CD4-positive, alpha-beta T cell treated with Interleukin-12 subunit alpha and Interleukin-12 subunit beta, for 1 hour (primary cell): ENCODE data around the gene P2RX2.
"Not testable (repeated sequence)": the region's sequence is repeated elsewhere in the genome, so short reads cannot be mapped to it uniquely, and the experiment has no call there.

Experiments used
- DNase-seq: peaks from one replicate; pipeline ENCODE4 v3.0.0-alpha.2; 2020

Gene P2RX2

DNA sequence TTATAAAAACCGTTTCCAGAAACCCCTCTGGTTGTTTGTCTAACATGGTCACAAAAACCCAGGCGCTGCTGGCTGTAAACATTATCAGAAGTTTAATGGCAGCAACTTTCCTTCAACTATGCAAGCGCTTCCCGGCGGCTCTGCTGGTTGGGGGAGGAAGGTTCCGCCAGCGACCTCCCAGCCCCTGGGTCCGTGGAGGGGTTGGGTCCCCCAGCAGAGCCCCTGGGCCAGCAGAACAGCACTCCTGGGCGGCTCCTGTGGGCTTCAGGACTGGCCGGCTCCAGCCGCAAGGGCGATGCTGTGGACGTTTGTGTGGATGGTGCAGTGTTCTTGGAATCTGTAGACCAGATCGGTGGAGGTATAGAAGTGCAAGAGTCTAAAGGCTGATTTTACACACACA lies 34.1 kb upstream of the P2RX2 start:
- no peak for DNase-seq

DNA sequence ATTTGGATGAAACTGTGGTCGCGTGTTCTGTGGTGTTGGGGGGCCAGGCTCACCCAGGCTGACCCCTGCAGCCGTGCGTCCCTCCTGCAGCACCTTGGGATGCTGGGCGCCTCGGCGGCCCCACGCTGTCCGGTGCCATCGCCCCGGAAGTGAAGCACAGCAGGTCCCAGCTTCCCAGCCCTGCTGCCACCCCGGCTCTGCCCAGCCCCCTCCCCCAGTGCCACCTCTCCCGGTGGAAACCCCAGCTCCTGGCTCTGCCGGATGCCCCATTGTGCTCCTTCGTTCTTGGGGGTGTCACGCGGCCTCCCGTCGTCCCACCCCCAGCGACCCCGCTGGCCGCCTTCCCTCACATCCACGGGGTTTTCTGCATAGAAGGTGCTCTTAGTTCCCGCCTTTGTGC lies 33.4 kb upstream of the P2RX2 start:
- no peak for DNase-seq

DNA sequence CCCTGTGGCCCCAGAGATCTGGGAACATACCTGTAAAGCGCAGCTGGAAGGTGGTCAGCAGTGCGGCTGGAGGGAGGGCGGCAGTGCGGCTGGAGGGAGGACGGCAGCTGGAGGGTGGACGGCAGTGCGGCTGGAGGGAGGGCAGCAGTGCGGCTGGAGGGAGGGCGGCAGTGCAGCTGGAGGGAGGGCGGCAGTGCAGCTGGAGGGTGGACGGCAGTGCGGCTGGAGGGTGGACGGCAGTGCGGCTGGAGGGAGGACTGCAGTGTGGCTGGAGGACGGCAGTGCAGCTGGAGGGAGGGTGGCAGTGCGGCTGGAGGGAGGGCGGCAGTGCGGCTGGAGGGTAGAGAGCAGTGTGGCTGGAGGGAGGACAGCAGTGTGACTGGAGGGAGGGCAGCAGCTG lies 31.6 kb upstream of the P2RX2 start:
- no peak for DNase-seq

DNA sequence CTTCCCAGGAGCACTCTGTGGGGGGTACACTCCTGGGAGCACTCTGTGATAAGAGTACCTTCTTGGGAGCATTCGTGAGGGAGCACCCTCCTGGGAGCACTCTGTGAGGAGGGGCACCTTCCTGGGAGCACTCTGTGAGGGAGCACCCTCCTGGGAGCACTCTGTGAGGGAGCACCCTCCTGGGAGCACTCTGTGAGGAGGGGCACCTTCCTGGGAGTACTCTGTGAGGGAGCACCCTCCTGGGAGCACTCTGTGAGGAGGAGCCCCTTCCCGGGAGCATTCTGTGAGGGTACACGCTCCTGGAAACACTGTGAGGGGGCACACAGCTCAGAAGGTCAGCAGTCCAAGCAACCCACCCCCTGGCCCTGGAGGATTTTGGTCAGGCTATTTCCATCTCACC lies 30.8 kb upstream of the P2RX2 start:
- no peak for DNase-seq

DNA sequence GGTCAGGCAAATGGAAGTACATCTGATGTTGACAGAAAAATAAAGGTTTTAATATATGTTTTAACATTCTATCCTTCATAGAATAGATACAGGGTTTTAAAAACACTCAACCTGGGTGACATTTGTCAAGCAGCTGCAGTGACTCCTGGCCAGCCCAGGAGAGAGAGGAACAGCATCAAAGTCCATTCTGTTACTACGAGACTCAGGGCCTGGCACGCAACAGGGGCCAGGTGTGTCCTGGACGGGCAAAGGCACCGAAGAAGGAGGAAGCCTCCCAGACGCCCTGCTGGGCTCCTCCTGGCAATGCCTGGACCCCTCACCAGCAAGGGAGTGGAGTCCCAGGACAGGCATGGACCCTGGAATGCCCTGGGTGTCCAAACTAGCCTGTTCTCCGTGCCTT lies 30.3 kb upstream of the P2RX2 start:
- DNase-seq: no peak

GRCh38 chr12:132588821-132589669 lies 29.5 kb upstream of the P2RX2 start:
- no peak for DNase-seq

DNA sequence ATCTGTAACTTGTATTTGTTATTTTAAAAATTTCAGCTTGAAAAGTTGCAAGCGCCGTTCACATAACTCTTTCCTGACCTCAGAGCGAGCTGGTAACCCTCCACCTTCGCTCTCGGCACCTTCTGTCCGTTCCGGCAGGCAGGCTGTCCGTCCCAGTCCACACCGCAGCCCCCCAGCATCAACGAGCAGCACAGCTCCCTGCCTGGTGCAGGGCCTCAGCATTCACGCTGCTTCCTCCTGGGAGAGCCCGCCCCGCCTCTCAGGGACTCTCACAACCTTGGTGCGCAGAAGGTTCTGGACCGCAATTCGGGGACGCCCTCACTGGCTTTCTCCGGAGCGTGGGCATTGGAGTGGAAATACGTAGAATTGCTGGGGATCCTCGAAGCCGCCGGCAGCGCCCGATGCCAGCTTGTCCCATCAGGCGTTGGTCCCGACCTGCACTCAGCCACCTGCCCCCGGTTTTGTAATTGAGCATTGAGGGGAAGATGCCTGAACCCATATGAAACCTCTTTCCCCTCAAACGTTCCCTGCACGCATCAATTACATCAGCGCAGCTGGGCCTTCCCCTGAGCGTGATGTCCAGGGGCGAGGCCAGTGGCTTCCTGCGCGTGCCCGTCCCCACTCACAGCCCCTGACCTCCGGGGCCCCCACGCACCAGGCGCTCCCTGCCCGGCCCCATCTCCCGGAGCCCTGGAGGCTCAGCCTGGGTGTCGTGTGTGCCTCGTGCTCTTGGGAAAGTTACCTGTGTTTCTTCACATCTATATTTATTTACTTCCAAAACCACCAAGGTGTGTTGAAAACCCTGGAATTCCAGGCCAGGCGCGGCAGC lies 27.3 kb upstream of the P2RX2 start:
- no peak for DNase-seq

DNA sequence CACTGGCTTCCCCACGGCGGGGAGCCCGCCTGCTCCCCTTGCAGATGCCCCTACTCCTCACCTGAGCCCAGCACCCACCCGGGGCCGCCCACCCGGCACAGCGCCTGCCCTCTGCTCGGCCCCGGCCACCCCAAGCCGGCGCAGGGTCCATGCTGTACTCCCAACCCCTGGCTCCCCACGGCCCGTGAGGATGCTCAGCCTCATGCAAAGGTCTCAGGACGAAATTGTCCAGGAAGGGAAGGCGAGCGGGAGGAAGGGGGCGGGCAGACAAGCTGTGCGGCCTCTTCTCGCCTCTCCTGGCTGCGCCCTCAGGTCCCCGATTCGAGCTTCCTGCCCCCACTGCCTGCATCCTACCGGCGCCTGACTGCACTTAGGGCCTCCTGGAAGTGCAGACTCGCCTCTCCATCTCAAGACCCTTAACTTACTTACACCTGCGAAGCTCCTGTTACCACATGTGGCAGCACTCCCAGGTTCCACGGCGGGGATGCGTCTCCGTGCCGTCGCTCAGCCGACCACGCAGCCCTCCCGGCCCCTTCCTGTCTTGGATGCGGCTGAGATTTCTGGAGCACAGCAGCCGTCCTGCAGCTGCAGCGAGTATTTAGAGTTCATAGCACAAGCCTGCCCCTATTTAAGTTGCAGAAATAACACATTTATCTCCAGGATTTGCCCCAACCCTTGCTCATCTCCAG lies 26.1 kb upstream of the P2RX2 start:
- DNase-seq: no peak

DNA sequence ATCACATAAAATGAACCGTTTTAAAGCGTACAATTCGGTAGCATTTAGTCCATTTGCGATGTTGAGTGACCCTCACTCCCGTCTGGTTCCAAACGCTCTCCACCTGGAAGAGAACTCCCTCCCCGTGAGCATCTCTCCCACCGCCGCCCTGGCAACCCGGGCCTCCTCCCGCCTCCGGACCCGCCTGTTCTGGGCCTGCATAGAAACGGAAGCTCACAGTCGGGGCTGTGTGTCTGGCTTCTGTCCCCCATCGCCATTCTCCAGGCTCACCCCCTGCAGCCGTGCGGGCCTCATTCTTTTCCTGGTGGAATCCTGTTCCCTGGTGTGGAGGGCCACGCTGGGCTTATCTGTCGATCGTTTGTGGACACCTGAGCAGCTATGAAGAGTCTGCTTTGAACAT lies 25.5 kb upstream of the P2RX2 start:
- DNase-seq: no peak

DNA sequence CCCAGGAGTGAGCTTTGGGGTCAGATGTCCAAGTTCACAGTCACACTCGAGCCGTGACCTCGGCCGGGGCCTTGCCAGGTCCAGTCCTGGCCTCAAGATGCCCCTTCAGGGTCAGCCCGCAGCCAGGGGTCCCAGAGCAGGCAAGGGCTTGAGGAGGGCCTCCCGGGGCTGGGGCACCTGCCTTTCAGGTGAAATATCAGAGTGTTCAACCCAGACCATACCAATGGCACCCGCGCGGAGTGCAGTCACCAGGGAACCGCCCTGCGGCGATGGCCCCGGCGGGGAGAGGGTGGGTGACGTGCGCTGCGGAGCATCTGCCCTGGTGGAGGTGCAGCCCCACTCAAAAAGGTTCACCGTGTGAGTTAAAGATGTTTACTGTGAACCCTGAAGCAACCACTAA lies 25.1 kb upstream of the P2RX2 start:
- no peak for DNase-seq

DNA sequence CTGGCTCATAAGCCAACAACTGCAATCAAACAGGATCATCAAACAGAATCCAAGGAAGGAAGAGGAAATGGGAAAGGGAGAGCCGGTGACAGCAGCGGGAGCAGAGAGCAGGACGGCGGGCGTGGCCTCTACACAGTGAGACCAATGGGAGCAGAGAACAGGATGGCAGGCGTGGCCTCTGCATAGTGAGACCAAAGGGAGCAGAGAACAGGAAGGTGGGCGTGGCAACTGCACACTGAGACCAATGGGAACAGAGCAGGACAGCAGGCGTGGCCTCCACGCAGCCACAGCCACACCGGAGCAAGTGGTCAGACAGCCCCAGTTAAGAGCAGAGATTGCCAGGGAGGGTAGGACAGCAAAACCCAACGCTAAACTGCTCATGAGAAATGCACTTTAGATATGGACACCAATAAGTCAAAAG lies 24.6 kb upstream of the P2RX2 start:
- peak; percentile 7 for DNase-seq

DNA sequence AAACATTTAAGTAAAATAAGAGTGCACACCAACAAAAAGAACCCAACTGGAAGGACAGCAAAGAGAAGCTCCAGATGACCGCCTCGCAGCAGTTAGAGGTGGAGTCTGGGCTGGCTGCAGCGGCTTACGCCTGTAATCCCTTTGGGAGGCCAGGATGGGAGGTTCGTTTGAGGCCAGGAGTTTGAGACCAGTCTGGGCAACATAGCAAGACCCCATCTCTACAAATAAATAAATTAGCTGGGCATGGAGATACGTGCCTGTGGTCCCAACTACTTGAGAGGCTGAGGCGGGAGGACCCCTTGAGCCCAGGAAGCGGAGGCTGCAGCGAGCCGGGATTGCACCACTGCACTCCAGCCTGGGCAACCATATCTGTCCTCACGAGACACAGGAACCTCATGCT lies 23.4 kb upstream of the P2RX2 start:
- no peak for DNase-seq

DNA sequence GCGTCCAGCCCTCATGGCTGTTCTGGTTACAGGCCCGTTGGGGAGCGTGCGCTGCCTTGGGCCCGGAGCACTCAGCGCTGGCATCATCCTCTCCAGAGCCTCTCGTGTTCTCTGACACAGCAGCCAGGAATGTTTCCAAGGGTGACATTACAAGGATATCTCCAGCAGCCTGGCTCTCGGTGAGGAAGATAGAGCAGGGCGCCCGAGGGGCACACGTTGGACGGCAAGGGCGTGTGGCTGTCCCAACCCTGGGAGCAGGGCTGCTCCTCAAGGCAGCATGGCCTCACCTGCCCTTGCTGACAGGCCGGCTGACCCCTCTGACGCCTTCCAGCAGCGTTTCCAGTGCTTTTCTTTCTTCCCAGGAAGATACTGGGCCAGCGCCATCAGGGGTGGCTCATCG lies 22.6 kb upstream of the P2RX2 start:
- no peak for DNase-seq

DNA sequence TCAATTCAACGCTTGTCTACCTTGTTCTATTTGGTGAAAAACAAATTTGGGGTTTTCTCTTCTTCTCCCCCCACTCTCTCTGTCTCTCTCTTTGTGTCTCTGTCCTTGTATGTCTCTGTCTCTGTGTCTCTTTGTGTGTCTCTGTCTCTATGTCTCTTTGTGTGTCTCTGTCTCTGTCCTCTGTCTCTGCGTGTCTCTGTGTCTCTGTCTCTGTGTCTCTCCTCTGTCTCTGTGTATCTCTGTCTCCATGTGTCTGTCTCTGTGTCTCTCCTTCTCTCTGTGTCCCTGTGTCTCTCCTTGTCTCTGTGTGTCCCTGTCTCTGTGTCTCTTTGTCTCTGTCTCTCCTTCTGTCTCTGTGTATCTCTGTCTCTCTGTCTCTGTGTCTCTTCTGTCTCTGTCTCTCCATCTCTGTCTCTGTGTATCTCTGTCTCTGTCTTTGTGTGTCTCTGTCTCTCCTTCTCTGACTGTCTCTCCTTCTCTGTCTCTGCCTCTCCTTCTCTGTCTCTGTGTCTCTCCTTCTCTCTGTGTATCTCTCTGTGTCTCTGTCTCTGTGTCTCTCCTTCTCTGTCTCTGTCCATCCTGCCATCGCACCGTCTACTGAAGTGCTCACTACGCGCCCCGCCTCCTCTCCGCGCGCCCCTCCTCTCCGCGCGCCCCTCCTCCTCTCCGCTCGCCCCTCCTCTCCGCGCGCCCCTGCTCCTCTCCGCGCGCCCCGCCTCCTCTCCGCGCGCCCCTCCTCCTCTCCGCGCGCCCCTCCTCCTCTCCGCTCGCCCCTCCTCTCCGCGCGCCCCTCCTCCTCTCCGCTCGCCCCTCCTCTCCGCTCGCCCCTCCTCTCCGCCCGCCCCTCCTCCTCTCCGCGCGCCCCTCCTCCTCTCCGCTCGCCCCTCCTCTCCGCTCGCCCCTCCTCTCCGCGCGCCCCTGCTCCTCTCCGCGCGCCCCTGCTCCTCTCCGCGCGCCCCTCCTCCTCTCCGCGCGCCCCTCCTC lies 21.0 kb upstream of the P2RX2 start:
- DNase-seq: peak; percentile 65

DNA sequence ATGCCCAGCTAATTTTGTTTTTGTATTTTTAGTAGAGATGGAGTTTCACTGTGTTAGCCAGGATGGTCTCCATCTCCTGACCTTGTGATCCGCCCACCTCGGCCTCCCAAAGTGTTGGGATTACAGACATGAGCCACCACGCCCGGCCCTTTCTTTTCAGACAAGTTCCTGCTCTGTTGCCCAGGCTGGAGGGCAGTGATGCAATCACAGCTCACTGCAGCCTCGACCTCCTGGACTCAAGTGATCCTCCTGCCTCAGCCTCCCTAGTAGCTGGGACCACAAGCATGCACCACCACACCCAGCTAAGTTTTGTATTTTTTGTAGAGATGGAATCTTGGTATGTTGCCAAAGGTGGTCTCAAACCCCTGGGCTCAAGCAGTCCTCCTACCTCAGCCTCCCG lies 19.1 kb upstream of the P2RX2 start:
- DNase-seq: not testable (repeated sequence)

- peak; percentile 38 for DNase-seq
Observed at GRCh38 chr12:132600048-132601032, 18.2 kb upstream of the P2RX2 start.

DNA sequence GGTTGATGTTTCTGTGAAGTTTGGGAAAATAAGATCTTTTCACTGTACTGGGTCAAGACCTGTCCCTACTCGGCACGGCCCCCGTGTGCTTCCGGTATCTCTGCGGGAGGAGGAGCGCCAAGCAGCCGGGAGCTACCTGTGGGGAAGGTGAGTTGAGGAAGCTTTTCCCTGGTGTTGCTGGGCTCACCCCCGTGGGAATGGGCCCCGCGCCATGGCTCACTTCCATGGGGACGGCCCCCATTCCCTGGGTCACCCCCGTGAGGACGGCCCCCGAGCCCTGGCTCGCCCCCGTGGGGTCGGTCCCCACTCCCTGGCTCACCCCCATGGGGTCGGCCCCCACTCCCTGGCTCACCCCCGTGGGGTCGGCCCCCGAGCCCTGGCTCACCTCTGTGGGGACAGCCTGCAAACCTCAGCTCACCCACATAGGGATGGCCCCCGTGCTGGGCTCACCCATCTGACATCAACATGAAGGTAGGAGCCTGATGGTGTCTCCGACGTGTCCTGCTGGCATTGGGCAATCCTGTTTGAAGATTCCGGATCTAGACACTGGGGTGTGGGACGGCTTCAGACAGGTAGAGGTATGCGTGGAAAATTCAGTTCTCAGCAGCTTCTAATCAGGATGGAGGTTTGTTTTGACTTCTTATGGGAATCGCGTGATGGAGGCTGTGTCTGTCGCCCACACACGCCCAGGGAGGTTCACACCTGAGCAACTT lies 17.2 kb upstream of the P2RX2 start:
- no peak for DNase-seq

DNA sequence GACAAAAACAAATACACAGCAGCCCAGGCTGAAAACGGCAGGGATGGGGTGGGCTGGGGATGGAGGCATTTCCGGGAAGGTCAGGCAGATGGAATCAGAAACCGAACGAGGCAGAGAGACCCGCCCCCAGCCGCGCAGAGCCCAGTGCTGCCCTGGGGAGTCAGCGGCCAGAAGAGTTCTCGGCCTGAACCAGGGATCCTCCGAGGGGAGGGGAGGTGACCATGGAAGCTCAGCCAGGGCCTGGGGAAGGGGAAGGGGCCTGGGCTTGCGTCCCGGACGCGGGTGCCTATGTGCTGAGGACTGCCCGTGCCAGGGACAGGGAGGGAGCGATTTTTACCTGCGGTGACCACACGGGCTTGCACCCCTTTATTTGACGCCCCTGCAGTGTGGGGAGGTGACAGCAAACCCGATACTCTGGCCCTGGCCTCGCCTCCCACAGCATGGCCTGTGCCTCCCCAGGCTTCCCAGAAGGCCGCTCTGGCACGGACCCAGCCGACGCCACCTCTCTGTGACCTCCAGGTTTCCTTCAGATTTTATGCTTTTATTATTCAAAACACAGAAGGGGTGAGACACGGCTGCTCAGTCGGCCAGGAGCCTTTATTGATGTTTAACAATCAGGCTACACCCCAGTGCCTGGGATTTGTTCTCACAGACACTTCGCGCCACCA lies 15.9 kb upstream of the P2RX2 start:
- DNase-seq: no peak

GRCh38 chr12:132603240-132604150 lies 15.1 kb upstream of the P2RX2 start:
- no peak for DNase-seq
